Dedifferentiated amniotic fluid mesenchymal stem cell (primary cell): ENCODE measurements around the gene PCCA.
"Not testable (repeated sequence)": the region's sequence is repeated elsewhere in the genome, so short reads cannot be mapped to it uniquely, and the experiment has no call there.

ENCODE experiments used
- DNase-seq: peaks from one replicate; pipeline ENCODE4 v3.0.0-alpha.2; 2016; ENCODE audit errors: extremely low spot score

Gene PCCA

DNA sequence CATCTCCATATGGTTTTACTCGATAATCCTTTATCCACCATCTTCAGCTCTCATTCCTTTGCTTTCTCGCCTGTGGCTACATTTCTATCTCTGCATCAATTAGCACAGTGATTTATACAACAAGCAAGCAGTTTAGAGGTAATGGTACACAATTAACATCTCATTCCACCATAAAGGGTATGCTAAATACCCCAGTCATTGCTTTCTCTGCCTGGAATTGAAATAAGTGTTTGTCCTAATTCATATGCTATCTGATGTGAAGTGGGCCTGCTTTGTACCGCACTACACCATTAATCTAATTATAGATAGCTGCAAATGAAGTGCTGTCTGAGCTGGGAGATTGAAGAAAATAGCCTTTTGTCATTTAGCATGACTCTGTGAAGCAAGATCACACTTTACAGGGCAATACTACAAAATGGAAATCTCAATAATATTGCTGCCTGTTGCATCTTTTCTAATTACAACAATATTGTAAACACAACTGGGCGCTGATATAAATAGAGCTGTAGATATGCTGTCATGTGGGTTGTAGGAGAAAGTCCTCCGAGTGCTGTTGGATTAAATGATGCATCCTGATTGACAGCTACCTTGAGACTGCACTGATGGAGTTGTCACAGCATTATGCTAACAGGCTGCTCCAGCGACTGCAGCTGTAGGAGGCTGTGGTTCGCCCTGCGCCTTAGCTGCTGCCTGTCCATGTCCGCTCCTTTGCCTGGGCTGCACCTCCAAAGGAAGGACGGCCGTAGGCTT, 421.5 kb downstream of the PCCA start:
- no peak for DNase-seq

- DNase-seq, result no peak
These were observed 422.6 kb downstream of the PCCA start for GRCh38 chr13:100511466-100511865.

DNA sequence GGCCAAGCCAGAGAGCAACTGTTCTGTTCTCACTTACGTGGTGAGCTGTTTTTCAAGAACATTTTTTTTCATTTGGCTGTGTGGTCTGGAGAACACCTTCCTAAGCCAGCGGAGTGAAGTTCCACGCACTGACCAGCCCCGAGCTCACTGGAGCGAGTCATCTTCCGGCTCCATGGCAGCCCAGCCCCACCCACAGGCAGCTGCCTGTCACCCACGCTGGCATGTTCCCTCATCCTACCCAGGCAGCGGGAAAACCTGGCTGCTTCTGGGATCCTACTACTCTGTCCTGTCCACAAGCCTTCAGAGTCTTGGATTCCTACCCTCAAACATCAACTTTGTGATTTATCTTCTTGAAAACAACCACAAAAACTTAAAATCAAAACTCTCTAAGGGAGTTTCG, 423.5 kb downstream of the PCCA start:
- no peak for DNase-seq

- DNase-seq, result no peak
These were observed 424.3 kb downstream of the PCCA start for GRCh38 chr13:100513171-100513570.

- DNase-seq, result no peak
These were observed 425.2 kb downstream of the PCCA start for GRCh38 chr13:100513987-100514670.

GRCh38 chr13:100514788-100515409, 426.0 kb downstream of the PCCA start:
- DNase-seq, result peak; percentile 54

- DNase-seq, result no peak
These were observed 426.5 kb downstream of the PCCA start for GRCh38 chr13:100515410-100515800.

GRCh38 chr13:100517135-100517534, 428.2 kb downstream of the PCCA start:
- no peak for DNase-seq

DNA sequence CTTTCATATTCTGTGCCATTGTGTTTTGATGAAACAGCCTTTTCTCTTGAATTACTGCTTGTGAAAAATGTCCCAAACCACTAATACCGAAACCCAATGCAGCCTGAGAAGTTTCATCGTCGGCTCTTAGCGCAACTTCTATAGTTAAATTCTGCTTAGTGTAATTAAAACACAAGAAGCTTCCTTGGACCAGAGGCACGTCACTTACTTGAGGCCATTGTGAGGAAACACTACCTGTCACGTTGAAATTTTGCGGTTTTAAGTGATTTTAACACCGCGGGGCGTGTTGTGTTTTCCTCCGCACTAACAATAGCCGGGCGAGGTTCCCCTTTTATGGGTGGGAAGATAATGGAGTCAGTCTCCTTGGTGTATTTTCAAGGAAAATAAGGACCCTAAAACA, 428.8 kb downstream of the PCCA start:
- DNase-seq, result no peak

DNA sequence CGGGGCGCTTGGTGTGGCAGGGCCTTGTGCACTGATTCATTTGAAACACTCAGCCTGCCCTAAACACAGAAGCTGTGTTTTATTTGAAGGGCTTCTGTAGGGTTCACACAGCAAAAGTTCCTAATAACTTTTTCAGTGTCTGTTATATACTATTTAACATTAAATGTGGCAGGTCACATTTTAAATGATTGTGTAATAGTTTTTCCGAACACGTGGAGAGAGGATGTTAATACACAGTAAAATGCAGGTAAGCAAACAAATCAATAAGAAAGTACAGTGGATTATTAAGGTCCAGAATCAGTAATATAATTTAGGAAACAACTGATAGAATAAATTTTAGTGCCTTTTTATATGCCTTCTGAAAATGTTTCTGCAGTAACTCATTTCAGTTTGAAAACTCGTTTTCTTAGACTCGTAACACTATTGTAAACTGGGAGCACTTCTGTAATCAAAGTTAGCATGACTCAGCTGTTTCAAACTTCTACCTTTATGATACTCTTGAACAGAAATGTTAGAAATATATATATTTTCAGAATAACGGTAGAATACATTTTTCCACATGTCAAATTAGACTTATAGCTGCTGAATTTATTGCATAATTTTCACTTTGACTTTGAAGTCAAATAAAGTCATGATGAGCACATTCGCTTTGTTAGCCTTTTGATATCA, 429.6 kb downstream of the PCCA start:
- no peak for DNase-seq

GRCh38 chr13:100519626-100520025, 430.7 kb downstream of the PCCA start:
- no peak for DNase-seq

DNA sequence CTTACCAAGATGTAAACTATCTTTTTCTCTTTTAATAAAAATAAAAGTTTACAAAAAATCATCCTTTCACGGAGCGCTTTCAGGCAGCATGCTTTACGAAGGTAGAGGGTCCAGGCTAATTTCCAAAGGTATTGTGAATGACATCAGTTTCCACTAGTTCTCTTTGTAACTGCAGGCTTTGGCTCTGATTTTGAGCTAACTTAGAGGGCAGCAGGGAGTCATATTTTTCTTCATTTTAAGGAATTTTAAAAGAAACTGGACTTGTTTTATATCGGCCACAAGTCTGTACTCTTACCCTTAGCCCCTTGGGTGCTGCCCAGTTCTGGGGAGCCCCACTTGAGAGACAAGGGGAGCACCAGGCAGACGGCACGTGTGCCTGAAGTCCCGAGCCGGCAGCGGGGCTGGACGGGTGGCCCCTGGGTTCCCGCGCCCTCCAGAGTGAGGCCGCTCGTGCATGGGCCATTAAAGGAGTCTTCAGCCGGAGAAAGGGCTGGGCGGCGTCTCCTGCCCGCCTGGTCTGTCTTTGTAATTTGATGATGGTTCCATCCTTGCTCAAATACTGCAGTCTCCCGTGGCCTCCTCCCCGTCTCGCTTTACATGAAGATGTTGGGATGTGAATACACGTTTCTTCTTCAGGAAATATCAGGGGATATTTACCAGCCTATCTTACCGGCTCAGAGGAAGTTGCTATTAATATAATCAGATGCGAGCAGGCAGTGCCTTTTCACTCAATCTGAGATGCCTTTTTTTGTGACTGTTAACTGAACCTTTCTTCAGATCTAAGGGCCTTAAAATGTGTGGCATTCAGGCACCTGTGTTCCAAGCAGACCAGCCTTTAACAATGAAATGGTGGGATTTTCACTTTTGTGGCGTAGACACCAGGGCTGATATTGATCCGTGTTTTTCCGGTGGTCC, 432.3 kb downstream of the PCCA start:
- no peak for DNase-seq

DNA sequence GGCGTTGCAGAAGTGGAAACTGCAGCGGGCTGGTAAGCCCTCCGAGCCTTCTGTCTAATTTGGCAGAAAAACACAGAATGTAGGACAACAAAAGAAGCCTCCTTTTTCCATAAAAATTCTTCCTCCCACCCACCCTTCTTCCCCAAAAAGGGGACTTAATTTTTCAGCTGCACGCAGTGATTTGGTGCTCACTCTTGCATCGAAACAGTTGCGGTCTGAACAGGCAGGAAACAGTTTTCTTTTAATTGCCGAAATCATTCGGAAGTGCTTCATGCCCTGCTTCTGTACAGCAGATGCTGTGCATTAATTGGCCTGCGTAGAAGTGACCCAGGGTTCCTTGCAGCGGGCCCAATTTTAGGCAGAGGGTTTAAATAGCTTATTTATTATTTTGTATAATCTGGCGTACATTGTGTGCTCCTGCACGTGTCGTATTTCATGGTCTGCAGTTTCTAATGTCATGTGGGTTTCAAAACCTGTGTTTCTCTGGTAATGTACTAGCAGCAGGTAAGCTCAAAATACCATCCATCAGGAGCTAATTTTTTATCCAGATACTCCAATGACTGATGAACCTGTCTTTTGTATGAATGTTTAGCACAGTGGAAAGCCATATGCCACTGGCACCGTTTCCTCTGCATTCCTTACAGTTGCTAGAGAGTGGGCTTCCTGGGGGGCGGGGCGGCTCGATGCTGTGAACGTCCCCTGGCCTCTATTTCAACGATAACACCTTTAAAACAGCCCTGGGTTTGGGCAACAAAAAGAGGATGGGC, 433.1 kb downstream of the PCCA start:
- DNase-seq, result no peak

GRCh38 chr13:100522618-100523309, 433.9 kb downstream of the PCCA start:
- no peak for DNase-seq

GRCh38 chr13:100523411-100523810, 434.5 kb downstream of the PCCA start:
- DNase-seq, result no peak

DNA sequence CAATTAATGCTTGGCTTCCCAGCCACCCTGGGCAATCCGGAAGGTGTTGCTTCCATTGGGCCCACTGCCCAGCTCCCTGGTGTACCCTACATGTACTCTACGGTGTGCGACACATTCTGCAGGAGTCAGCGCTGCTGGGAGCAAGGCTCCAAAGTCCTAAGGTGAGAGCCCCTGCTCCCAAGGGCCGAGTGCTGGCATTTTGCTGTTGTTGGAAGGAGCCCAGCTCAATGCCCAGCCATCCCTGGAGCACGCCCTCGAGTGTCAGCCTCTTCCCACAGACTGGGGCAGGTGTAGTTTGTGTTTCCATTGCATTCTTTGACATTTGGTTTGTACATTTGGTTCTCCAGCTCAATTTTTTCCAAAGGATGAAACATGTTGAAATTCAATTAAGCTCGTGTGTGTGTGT, 435.1 kb downstream of the PCCA start:
- DNase-seq, result no peak

- not testable (repeated sequence) for DNase-seq
These were observed 435.8 kb downstream of the PCCA start for GRCh38 chr13:100524688-100525087.

DNA sequence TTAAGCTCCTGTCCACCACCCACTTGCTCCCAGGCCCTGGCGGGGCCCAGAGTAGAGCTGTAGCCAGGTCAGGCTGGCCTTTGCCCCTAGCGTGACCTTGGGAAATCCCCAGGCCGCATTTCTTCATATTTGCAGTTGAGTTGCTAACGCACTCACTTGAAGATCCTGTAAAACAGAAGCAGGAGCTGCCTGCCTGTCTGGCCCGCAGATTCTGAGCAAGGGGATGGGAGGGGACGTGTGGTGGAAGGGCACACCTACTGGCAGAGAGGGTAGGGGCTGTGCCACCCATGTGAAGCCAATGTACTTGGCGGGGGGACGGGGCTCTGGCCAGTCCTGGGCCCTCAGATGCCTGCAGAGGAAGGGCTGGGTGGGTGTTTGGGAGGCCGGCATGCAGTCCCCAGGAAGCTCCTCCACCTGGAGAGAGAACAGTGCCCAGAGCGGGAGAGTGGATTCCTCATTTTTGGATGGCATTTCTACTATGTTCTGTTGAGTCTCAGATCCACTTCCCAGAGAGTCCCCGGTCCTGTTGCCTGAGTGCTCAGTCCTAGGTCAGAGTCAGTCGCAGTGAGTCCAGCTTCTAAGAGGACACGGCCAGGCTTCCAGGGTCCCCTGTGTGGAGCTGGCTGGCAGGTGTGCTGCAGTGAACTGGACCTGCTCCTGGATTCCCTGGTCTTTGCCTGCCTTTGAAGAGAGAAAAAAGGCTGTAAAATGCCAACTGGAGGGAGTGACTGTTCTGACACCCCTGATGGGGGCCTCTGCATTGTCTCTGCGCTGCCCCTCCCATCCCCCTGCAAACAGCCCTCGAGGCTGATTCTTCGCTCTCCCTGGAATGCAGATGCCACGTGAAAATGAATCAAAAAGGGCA, 436.8 kb downstream of the PCCA start:
- DNase-seq, result no peak
